ENCODE results near the gene DBN1. TPM values are rescaled to one million over a fixed set of nuclear protein-coding genes. Genes with fewer than 3 reads are reported as not detected.

The DBN1 gene
- total RNA-seq, 1 donor from 2014 or later, result 83.3 TPM

GRCh38 chr5:177504086-177505056 lies 30.9 kb upstream of the DBN1 start:
- DNase-seq (ENCODE audit: low spot score), result no peak

GRCh38 chr5:177503351-177504085 lies 30.1 kb upstream of the DBN1 start:
- DNase-seq (ENCODE audit: low spot score), result no peak

GRCh38 chr5:177502886-177503285 lies 29.5 kb upstream of the DBN1 start:
- no peak for DNase-seq (ENCODE audit: low spot score)

- DNase-seq (ENCODE audit: low spot score), result no peak
These were observed 28.6 kb upstream of the DBN1 start for GRCh38 chr5:177501874-177502678.

- DNase-seq (ENCODE audit: low spot score), result peak; percentile 92
These were observed 27.5 kb upstream of the DBN1 start for GRCh38 chr5:177500685-177501522.

- DNase-seq (ENCODE audit: low spot score), result no peak
These were observed 26.4 kb upstream of the DBN1 start for GRCh38 chr5:177499842-177500241.

GRCh38 chr5:177498013-177498787 lies 24.8 kb upstream of the DBN1 start:
- peak; percentile 68 for DNase-seq (ENCODE audit: low spot score)

GRCh38 chr5:177497292-177498012 lies 24.0 kb upstream of the DBN1 start, which contains the start of gene PDLIM7:
Gene PDLIM7, minus strand, starts transcription at chr5:177497604. Its CDS starts 1,092 bp downstream, at chr5:177496512.
- DNase-seq (ENCODE audit: low spot score), result peak; percentile 99

- DNase-seq (ENCODE audit: low spot score), result peak; percentile 95
These were observed 23.4 kb upstream of the DBN1 start for GRCh38 chr5:177496727-177497291.

GRCh38 chr5:177496070-177496726 lies 22.8 kb upstream of the DBN1 start:
- DNase-seq (ENCODE audit: low spot score), result peak; percentile 50

- DNase-seq (ENCODE audit: low spot score), result peak; percentile 96
These were observed 22.0 kb upstream of the DBN1 start for GRCh38 chr5:177495243-177496060.

GRCh38 chr5:177494346-177495195 lies 21.1 kb upstream of the DBN1 start:
- peak; percentile 97 for DNase-seq (ENCODE audit: low spot score)

- DNase-seq (ENCODE audit: low spot score), result no peak
These were observed 20.4 kb upstream of the DBN1 start for GRCh38 chr5:177493795-177494345.

- DNase-seq (ENCODE audit: low spot score), result no peak
These were observed 19.4 kb upstream of the DBN1 start for GRCh38 chr5:177492841-177493240.

- DNase-seq (ENCODE audit: low spot score), result no peak
These were observed 18.7 kb upstream of the DBN1 start for GRCh38 chr5:177491983-177492746.

Data from umbilical cord (tissue), 2 donors.